K562 (cell line): ENCODE measurements around the gene IQCC. TPM values are rescaled to one million over a fixed set of nuclear protein-coding genes. Genes with fewer than 3 reads are reported as not detected.
A peak's percentile ranks its signal among the peaks of the same experiment; 100 is the strongest.

Source experiments
- ADNP ChIP-seq: fragments of 200-800 bp; sonication (Bioruptor generic); IDR thresholded peaks from 2 replicates; pipeline ENCODE4 v1.6.1; 2016; ENCODE audit warnings: missing genetic modification characterization, missing compliant biosample characterization
- CHD1 ChIP-seq: fragments of 200-600 bp; sonication (generic); IDR thresholded peaks from one replicate; pipeline ENCODE4 v1.6.1; 2012; ENCODE audit warnings: mild to moderate bottlenecking, moderate library complexity, low read length, inconsistent platforms
- CHD7 ChIP-seq: fragments of 200-600 bp; sonication (generic); IDR thresholded peaks from one replicate; pipeline ENCODE4 v1.6.1; 2012; ENCODE audit warnings: mild to moderate bottlenecking, low read depth, low read length, inconsistent platforms
- GABPB1 ChIP-seq: sonication (generic); formaldehyde crosslinking; IDR thresholded peaks from 2 replicates; pipeline ENCODE4 v1.8.0; 2022; ENCODE audit warnings: mild to moderate bottlenecking, missing genetic modification reagents
- HNRNPLL ChIP-seq: fragments of 200-400 bp; formaldehyde crosslinking; IDR thresholded peaks from 2 replicates; pipeline ENCODE4 v1.6.1; 2017; ENCODE audit warnings: low read length, low read depth, mild to moderate bottlenecking; ENCODE audit not compliant: poor library complexity, severe bottlenecking
- L3MBTL2 ChIP-seq: fragments of 450-650 bp; IDR thresholded peaks from 2 replicates; pipeline ENCODE4 v1.6.1; 2016; ENCODE audit warnings: mild to moderate bottlenecking, moderate library complexity
- LARP7 ChIP-seq: fragments of 450-650 bp; IDR thresholded peaks from 2 replicates; pipeline ENCODE4 v1.6.1; 2016
- MBD1 ChIP-seq: fragments of 250-450 bp; sonication (Bioruptor Pico); IDR thresholded peaks from 2 replicates; pipeline ENCODE4 v1.8.0; 2022; ENCODE audit warnings: inconsistent platforms
- SIRT6 ChIP-seq: IDR thresholded peaks from one replicate; pipeline ENCODE4 v1.6.1; 2012; ENCODE audit warnings: low read depth, mild to moderate bottlenecking, control low read depth, inconsistent platforms, low read length, moderate library complexity
- SRSF7 ChIP-seq: fragments of 200-400 bp; formaldehyde crosslinking; optimal IDR thresholded peaks from 2 replicates; pipeline ENCODE3; 2017; ENCODE audit warnings: mild to moderate bottlenecking, low read depth, low read length
- TGIF2 ChIP-seq: sonication (generic); formaldehyde crosslinking; IDR thresholded peaks from 2 replicates; pipeline ENCODE4 v1.8.1; 2022; ENCODE audit warnings: mild to moderate bottlenecking, missing genetic modification reagents, moderate library complexity
- ZNF143 ChIP-seq: sonication (generic); formaldehyde crosslinking; IDR thresholded peaks from 2 replicates; pipeline ENCODE4 v1.9.0; 2022; ENCODE audit warnings: mild to moderate bottlenecking, missing genetic modification reagents
- ZNF165 ChIP-seq: fragments of 250-450 bp; sonication (Bioruptor Pico); IDR thresholded peaks from 2 replicates; pipeline ENCODE4 v1.4.0; 2020; ENCODE audit warnings: borderline replicate concordance
- ZNF57 ChIP-seq: fragments of 450-650 bp; formaldehyde crosslinking; IDR thresholded peaks from 2 replicates; pipeline ENCODE4 v1.4.0; 2020; ENCODE audit warnings: mild to moderate bottlenecking, moderate library complexity
- polyA plus RNA-seq, 8 experiments: library from polyadenylated mRNA; depleted of rRNA in 4 of 8; stranded (reverse) in 5 of 8; unstranded in 3 of 8; fragments of >200 nt; fragmentation: Nextera tagmentation in 2 of 8; fragmentation: Illumina TruSeq in 1 of 8; extraction: Ambion mirVana in 2 of 8; extraction: Trizol in 1 of 8; gene quantifications; 2 replicates each; pipeline versions ENCODE4 v1.2.1 to v1.2.3, GENCODE V29; 2011 to 2014; ENCODE audit warnings: inconsistent platforms in 1 of 8, missing spikeins in 1 of 8
- total RNA-seq, 7 experiments: library from RNA; depleted of rRNA in 6 of 7; stranded (reverse); fragments of >200 nt in 6 of 7; fragmentation: Illumina TruSeq in 2 of 7; extraction: Trizol in 2 of 7; gene quantifications; 2 replicates each; pipeline versions ENCODE4 v1.2.1 to v1.2.3, GENCODE V29; 2011 to 2021; ENCODE audit warnings: low replicate concordance in 1 of 7
- TF ChIP-seq, protein P1 (sequence below): fragments of 150-350 bp; conservative IDR thresholded peaks from 2 replicates; pipeline ENCODE4 v1.6.1; 2014; ENCODE audit warnings: low read length

Gene IQCC
- total and polyA plus RNA-seq, 9 of the 15 experiments (the other 6 are each of a cell fraction or from before 2014, with no cell fraction given), result 8.1 to 16.5 (median 10.7) TPM

DNA sequence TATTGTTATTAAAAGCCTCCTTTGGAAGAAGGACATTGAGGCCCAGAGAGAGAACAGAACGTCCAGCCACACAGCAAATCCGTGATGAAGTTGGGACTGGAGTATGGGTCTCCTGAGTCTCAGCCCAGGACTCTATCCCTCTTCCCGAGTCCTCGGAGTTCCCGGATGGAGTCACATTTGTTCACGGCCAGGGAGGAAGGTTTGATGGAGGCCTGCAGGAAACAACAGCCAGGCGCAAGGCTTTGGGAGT is 26.4 kb upstream of the IQCC start (continued):
- TF ChIP-seq HNRNPLL (no peak), ZNF57 (CRISPR knock-in tag) (0 out of 2 replicates have a peak, but pooled peaks have one; percentile 59), ZNF143 (CRISPR knock-in tag) (no peak), ADNP (tag) (no peak), CHD1 (no peak), CHD7 (no peak), TGIF2 (CRISPR knock-in tag) (no peak), SIRT6 (no peak), ZNF165 (0 out of 2 replicates have a peak, but pooled peaks have one; percentile 66), GABPB1 (CRISPR knock-in tag) (no peak), SRSF7 (no peak), L3MBTL2 (no peak), MBD1 (no peak), LARP7 (no peak)
- TF ChIP-seq, protein P1, sequence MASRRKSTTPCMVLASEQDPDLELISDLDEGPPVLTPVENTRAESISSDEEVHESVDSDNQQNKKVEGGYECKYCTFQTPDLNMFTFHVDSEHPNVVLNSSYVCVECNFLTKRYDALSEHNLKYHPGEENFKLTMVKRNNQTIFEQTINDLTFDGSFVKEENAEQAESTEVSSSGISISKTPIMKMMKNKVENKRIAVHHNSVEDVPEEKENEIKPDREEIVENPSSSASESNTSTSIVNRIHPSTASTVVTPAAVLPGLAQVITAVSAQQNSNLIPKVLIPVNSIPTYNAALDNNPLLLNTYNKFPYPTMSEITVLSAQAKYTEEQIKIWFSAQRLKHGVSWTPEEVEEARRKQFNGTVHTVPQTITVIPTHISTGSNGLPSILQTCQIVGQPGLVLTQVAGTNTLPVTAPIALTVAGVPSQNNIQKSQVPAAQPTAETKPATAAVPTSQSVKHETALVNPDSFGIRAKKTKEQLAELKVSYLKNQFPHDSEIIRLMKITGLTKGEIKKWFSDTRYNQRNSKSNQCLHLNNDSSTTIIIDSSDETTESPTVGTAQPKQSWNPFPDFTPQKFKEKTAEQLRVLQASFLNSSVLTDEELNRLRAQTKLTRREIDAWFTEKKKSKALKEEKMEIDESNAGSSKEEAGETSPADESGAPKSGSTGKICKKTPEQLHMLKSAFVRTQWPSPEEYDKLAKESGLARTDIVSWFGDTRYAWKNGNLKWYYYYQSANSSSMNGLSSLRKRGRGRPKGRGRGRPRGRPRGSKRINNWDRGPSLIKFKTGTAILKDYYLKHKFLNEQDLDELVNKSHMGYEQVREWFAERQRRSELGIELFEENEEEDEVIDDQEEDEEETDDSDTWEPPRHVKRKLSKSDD, result no peak
